Globus pallidus (tissue), 1 donor: ENCODE measurements around the gene GMFB.

Source experiments
- DNase-seq: peaks from one replicate; pipeline ENCODE4 v3.0.0-alpha.2; 2015; ENCODE audit warnings: low spot score

GMFB gene

GRCh38 chr14:54425537-54426274 lies 63.1 kb downstream of the GMFB start:
- no peak for DNase-seq

- no peak for DNase-seq
These were observed 63.7 kb downstream of the GMFB start for GRCh38 chr14:54425068-54425467.
